SK-N-SH (cell line): ENCODE results near the gene ENOX1.

Experiments used
- CHD2 ChIP-seq: fragments of 150-350 bp; IDR thresholded peaks from 2 replicates; pipeline ENCODE4 v1.6.1; 2018; ENCODE audit warnings: low read length; ENCODE audit not compliant: partially characterized antibody
- EP300 ChIP-seq, 2 experiments: IDR thresholded peaks; 2 replicates each; pipeline versions ENCODE4 v1.4.0 to v1.6.1; 2012; ENCODE audit warnings: borderline replicate concordance in 1 of 2, low read depth in 1 of 2, low read length in 1 of 2
- EZH2phosphoT487 ChIP-seq: fragments of 200-600 bp; sonication (generic); IDR thresholded peaks from 2 replicates; pipeline ENCODE4 v1.6.1; 2017; ENCODE audit warnings: low read depth, mixed run types, mild to moderate bottlenecking, antibody characterized with exemption, moderate library complexity, borderline replicate concordance
- FOSL2 ChIP-seq: IDR thresholded peaks from 2 replicates; pipeline ENCODE4 v1.4.0; 2012; ENCODE audit warnings: low read depth, mild to moderate bottlenecking, moderate library complexity, borderline replicate concordance
- POLR2AphosphoS5 ChIP-seq: IDR thresholded peaks from 2 replicates; pipeline ENCODE4 v1.6.1; 2012; ENCODE audit warnings: low read depth, low read length
- RAD21 ChIP-seq: IDR thresholded peaks from 2 replicates; pipeline ENCODE4 v1.6.1; 2012; ENCODE audit warnings: mild to moderate bottlenecking, low read length
- RFX5 ChIP-seq: IDR thresholded peaks from 2 replicates; pipeline ENCODE4 v1.6.1; 2012; ENCODE audit warnings: mild to moderate bottlenecking, improper control_type of control experiment, low read length
- SIN3A ChIP-seq: IDR thresholded peaks from 2 replicates; pipeline ENCODE4 v1.6.1; 2012; ENCODE audit warnings: low read depth, mild to moderate bottlenecking, low read length, moderate library complexity, borderline replicate concordance
- TCF12 ChIP-seq: IDR thresholded peaks from 2 replicates; pipeline ENCODE4 v1.4.0; 2012
- YY1 ChIP-seq: IDR thresholded peaks from 2 replicates; pipeline ENCODE4 v1.4.0; 2012; ENCODE audit warnings: low read depth, mild to moderate bottlenecking
- TF ChIP-seq, protein P1 (sequence below): IDR thresholded peaks from 2 replicates; pipeline ENCODE4 v1.4.0; 2012; ENCODE audit warnings: low read depth, borderline replicate concordance
- TF ChIP-seq, protein P2 (sequence below): fragments of 200-600 bp; sonication (generic); IDR thresholded peaks from 2 replicates; pipeline ENCODE4 v1.6.1; 2017; ENCODE audit warnings: antibody characterized with exemption, mild to moderate bottlenecking, moderate library complexity
- TF ChIP-seq, protein P3 (sequence below): IDR thresholded peaks from 2 replicates; pipeline ENCODE4 v1.6.1; 2012; ENCODE audit warnings: mild to moderate bottlenecking, low read depth, low read length, moderate library complexity

DNA sequence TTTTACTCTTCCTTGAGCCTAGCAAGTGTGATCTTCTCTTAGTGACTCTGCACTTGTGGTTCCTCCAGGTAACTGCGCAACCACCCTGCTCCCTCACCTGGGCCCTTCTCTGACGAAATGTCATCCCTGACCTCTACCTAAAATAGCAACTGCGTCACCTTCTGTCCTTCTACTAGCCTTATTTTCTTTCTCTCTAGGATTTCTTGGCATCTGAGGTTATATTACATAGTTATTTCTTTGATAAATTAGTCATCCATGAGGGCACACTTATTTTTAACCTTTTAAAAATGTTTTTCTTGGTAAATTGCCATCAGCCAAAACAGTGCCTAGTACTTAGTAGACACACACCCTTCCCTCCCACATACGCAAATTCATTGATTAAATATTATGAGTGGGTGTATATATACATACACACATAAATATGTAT lies 355.5 kb downstream of the ENOX1 start:
- TF ChIP-seq SIN3A (no peak), POLR2AphosphoS5 (no peak), EP300 (IDR thresholded peaks at IDR 0.05; ENCODE audit: borderline replicate concordance in 1 of 2, low read depth in 1 of 2, low read length in 1 of 2) (no peak), RAD21 (no peak), CHD2 (no peak), FOSL2 (no peak), YY1 (no peak), EZH2phosphoT487 (no peak), TCF12 (0 out of 2 replicates have a peak, but pooled peaks have one; percentile 8), RFX5 (no peak)
- TF ChIP-seq, protein P1, sequence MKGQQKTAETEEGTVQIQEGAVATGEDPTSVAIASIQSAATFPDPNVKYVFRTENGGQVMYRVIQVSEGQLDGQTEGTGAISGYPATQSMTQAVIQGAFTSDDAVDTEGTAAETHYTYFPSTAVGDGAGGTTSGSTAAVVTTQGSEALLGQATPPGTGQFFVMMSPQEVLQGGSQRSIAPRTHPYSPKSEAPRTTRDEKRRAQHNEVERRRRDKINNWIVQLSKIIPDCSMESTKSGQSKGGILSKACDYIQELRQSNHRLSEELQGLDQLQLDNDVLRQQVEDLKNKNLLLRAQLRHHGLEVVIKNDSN: no peak
- TF ChIP-seq, protein P2, sequence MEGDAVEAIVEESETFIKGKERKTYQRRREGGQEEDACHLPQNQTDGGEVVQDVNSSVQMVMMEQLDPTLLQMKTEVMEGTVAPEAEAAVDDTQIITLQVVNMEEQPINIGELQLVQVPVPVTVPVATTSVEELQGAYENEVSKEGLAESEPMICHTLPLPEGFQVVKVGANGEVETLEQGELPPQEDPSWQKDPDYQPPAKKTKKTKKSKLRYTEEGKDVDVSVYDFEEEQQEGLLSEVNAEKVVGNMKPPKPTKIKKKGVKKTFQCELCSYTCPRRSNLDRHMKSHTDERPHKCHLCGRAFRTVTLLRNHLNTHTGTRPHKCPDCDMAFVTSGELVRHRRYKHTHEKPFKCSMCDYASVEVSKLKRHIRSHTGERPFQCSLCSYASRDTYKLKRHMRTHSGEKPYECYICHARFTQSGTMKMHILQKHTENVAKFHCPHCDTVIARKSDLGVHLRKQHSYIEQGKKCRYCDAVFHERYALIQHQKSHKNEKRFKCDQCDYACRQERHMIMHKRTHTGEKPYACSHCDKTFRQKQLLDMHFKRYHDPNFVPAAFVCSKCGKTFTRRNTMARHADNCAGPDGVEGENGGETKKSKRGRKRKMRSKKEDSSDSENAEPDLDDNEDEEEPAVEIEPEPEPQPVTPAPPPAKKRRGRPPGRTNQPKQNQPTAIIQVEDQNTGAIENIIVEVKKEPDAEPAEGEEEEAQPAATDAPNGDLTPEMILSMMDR: no peak
- TF ChIP-seq, protein P3, sequence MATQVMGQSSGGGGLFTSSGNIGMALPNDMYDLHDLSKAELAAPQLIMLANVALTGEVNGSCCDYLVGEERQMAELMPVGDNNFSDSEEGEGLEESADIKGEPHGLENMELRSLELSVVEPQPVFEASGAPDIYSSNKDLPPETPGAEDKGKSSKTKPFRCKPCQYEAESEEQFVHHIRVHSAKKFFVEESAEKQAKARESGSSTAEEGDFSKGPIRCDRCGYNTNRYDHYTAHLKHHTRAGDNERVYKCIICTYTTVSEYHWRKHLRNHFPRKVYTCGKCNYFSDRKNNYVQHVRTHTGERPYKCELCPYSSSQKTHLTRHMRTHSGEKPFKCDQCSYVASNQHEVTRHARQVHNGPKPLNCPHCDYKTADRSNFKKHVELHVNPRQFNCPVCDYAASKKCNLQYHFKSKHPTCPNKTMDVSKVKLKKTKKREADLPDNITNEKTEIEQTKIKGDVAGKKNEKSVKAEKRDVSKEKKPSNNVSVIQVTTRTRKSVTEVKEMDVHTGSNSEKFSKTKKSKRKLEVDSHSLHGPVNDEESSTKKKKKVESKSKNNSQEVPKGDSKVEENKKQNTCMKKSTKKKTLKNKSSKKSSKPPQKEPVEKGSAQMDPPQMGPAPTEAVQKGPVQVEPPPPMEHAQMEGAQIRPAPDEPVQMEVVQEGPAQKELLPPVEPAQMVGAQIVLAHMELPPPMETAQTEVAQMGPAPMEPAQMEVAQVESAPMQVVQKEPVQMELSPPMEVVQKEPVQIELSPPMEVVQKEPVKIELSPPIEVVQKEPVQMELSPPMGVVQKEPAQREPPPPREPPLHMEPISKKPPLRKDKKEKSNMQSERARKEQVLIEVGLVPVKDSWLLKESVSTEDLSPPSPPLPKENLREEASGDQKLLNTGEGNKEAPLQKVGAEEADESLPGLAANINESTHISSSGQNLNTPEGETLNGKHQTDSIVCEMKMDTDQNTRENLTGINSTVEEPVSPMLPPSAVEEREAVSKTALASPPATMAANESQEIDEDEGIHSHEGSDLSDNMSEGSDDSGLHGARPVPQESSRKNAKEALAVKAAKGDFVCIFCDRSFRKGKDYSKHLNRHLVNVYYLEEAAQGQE: no peak
